ENCODE results near the gene ZFAND3.

- no peak for TF ChIP-seq CTCF (IDR thresholded peaks at IDR 0.05)
- TF ChIP-seq POLR2A (IDR thresholded peaks at IDR 0.05) = no peak
- TF ChIP-seq EP300 (IDR thresholded peaks at IDR 0.05) = no peak
- no peak for TF ChIP-seq POLR2AphosphoS5 (IDR thresholded peaks at IDR 0.05)
Observed at GRCh38 chr6:37793067-37793466, 26.5 kb upstream of the ZFAND3 start.
